A673 (cell line): ENCODE results near the gene GNPDA2.

Source experiments
- CTCF ChIP-seq: fragments of 300-800, 200-600 bp; sonication (generic); conservative IDR thresholded peaks from 2 replicates; pipeline ENCODE4 v1.5.1; 2017; ENCODE audit warnings: low read depth, mild to moderate bottlenecking, antibody characterized with exemption, low read length, moderate library complexity, mixed read lengths
- EZH2 ChIP-seq: fragments of 200-600 bp; sonication (generic); IDR thresholded peaks from 2 replicates; pipeline ENCODE4 v1.6.1; 2017; ENCODE audit warnings: borderline replicate concordance, low read depth, mild to moderate bottlenecking, mixed read lengths, antibody characterized with exemption, low read length; ENCODE audit not compliant: poor library complexity, severe bottlenecking

- no peak for TF ChIP-seq CTCF
- TF ChIP-seq EZH2: no peak
Measured at GRCh38 chr4:44722001-44722400, 4.4 kb downstream of the GNPDA2 start.
